ENCODE measurements around the gene UGT8. TPM values are rescaled to one million over a fixed set of nuclear protein-coding genes. Genes with fewer than 3 reads are reported as not detected.
A peak's percentile ranks its signal among the peaks of the same experiment; 100 is the strongest.

The UGT8 gene, protein sequence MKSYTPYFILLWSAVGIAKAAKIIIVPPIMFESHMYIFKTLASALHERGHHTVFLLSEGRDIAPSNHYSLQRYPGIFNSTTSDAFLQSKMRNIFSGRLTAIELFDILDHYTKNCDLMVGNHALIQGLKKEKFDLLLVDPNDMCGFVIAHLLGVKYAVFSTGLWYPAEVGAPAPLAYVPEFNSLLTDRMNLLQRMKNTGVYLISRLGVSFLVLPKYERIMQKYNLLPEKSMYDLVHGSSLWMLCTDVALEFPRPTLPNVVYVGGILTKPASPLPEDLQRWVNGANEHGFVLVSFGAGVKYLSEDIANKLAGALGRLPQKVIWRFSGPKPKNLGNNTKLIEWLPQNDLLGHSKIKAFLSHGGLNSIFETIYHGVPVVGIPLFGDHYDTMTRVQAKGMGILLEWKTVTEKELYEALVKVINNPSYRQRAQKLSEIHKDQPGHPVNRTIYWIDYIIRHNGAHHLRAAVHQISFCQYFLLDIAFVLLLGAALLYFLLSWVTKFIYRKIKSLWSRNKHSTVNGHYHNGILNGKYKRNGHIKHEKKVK
- 1 to 10 TPM; 1.0 to 3.7 (median 2.2) TPM for total RNA-seq

DNA sequence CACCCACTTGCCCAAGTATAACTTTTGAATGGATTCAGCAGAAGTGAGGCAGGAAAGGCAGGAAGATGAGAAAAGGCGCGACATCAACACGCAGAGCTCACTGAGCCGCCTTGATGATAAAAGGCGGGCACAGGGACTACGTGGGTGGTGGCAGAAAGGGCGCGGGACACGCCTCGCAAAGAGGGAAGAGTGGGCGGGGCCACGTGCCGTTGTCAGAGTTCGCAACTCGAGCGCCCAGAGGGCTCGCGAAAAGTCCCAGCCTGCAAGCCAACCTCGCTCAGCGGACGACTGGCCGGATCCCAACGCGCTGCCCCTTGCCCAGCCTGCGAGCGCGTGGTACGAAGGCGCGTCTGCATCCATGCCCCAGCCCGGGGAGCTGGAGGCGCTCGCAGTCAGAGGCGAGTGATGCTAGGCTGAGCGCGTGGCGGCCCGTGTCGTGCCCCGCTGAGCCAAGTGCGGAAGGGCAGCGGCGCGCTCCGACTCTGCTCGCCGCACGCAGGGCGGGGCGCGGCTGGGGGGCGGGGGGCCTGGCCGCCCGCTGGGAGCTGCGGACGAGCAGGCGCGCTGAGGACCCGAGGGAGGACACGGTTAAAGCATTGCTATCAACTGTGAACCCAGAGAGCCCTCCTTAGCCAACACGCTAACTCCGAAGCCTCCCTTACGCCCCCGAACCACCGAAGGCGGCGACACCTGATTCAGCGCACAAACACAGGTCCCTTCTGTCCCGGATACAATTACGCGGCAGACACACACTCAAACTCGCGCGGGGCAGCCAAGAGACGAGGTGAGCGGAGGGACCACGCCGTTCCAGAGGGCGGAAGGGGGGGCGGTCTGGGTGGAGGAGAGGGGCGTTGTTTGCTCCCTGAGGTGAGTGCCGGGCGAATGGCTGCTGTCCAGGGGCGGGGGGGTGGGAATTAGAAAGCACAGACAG is at the start of gene UGT8:
TSS of gene UGT8 (plus strand) at position 617 of the 931 bp plus-strand sequence. CDS start 24,074 bp downstream, outside the sequence.
- no peak for DNase-seq (ENCODE audit: low spot score in 2 of 2)
- intact Hi-C loops (cut with DNase I; ENCODE audit: low total_unique reads), result no loop called here
- WGBS, 2 donors, result 1% methylated on average over 53 to 55 of the region's 84 CpGs
- peak within 1 kb of the TSS; percentile 23 for H3K4me3 ChIP-seq (ENCODE audit: low read depth, poor library complexity, severe bottlenecking)
- TF ChIP-seq, protein P1, sequence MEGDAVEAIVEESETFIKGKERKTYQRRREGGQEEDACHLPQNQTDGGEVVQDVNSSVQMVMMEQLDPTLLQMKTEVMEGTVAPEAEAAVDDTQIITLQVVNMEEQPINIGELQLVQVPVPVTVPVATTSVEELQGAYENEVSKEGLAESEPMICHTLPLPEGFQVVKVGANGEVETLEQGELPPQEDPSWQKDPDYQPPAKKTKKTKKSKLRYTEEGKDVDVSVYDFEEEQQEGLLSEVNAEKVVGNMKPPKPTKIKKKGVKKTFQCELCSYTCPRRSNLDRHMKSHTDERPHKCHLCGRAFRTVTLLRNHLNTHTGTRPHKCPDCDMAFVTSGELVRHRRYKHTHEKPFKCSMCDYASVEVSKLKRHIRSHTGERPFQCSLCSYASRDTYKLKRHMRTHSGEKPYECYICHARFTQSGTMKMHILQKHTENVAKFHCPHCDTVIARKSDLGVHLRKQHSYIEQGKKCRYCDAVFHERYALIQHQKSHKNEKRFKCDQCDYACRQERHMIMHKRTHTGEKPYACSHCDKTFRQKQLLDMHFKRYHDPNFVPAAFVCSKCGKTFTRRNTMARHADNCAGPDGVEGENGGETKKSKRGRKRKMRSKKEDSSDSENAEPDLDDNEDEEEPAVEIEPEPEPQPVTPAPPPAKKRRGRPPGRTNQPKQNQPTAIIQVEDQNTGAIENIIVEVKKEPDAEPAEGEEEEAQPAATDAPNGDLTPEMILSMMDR (IDR thresholded peaks at IDR 0.05), result no peak
- no peak for TF ChIP-seq POLR2A (IDR thresholded peaks at IDR 0.05)

DNA sequence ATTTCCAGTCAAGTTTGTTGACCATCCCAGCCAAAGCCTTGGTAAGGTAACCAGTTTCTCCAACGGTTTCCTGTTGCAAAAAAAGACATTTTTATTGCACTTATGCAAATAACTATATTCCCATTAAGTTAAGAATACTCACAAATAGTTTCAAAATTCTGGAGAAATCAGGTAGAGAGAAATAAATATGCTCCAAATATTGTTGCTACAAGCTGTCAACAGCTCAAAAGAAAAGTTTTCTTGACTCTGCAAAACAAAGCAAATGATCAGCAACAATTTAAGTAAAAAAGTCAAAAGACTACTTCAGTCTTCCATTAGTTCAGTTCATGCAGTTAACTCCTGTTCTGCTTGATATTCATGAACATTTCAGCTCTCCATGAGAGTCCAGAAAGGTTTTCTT is 49.0 kb upstream of the UGT8 start:
- H3K4me3 ChIP-seq (ENCODE audit: low read depth, poor library complexity, severe bottlenecking), result no peak overlapping the region
- intact Hi-C loops (cut with DNase I; ENCODE audit: low total_unique reads), result no loop called here
- 25 to 42% methylated on average over 1 of the region's 1 CpG for WGBS, 2 donors
- TF ChIP-seq, protein P1 (IDR thresholded peaks at IDR 0.05), result no peak
- no peak for TF ChIP-seq POLR2A (IDR thresholded peaks at IDR 0.05)
- no peak for DNase-seq (ENCODE audit: low spot score in 2 of 2)

DNA sequence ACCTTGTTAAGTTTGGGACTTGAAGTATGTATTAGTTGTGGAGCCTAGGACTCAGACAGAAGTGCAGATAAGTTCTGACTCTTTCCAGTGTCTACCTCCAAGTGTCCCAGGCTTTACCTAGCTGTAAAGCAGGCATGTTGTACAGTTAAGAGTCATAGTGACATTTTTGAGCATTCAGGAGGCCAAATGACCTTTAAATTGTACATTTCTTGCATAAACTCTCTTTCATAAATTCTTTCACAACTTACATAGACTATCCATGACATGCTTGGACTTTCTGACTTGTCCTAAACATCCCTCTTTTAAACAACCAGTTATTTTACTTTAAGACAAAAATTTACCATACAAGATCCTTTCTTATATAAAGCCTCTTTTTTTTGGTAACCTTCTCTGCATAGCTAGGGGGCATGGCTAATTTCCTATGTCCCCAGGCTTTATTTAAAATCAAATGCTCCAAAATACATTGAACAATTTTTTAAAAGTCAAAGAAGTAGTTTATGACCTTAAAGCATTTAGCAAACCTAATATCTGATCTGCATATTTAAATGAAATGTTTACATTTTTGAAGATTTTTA is 40.1 kb upstream of the UGT8 start:
- TF ChIP-seq, protein P1 (IDR thresholded peaks at IDR 0.05), result no peak
- no peak for TF ChIP-seq POLR2A (IDR thresholded peaks at IDR 0.05)
- no peak for DNase-seq (ENCODE audit: low spot score in 2 of 2)
- no peak overlapping the region for H3K4me3 ChIP-seq (ENCODE audit: low read depth, poor library complexity, severe bottlenecking)
- intact Hi-C loops (cut with DNase I; ENCODE audit: low total_unique reads), result no loop called here

DNA sequence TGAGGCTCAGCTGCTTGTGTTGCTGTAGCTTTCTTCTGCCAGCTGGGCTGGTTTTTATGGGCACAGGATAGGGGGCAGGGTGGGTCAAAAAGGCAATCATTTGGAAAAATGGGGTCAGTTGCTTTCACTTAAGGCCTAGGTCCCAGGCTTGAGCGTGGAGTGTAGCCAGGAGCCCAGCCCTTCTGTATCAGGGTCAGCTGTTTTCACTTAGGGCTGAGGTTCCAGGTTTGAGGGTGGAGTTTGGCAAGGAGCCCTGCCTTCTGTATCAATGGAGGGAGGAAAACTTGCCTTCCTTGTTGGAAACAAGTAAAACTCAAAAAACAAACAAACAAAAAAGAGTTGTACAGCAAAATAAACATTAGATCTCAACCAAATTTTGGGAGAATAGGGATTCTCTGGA is 37.0 kb upstream of the UGT8 start:
- WGBS, 2 donors, result 39 to 78% methylated on average over 1 of the region's 1 CpG
- DNase-seq (ENCODE audit: low spot score in 2 of 2), result no peak
- no peak overlapping the region for H3K4me3 ChIP-seq (ENCODE audit: low read depth, poor library complexity, severe bottlenecking)
- intact Hi-C loops (cut with DNase I; ENCODE audit: low total_unique reads), result no loop called here
- TF ChIP-seq, protein P1 (IDR thresholded peaks at IDR 0.05), result no peak
- TF ChIP-seq POLR2A (IDR thresholded peaks at IDR 0.05), result no peak

DNA sequence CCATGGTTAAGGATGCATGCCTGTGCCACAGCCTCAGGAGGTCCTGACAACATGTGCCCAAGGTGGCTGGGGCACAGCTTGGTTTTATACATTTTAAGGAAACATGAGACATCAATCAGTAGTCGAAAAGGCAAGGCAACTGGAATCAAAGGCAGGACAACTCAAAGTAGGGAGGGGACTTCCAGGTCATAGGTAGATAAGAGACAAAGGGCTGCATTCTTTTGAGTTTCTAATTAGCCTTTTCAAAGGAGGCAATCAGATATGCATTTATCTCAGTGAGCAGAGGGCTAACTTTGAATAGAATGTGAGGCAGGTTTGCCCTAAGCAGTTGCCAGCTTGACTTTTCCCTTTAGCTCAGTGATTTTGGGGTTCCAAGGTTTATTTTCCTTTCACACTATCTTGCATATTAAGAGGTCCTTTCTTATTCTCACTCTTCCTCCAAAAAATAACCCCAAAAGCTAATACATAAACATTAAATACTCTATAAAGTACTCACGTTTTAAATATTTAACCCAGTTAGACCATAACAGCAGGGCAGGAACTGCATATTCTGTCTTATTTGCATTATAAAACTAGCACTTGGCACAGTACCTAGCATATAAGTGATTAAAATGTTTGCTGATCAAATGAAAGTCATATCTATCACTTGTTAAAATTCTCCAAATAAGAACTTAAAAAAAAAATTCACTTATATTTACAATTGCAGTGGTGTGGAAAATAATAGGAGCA is 36.3 kb upstream of the UGT8 start:
- WGBS, 2 donors, result 31 to 32% methylated on average over 2 of the region's 2 CpGs

More for the DNA sequence above, 36.3 kb upstream of the UGT8 start:
- no peak overlapping the region for H3K4me3 ChIP-seq (ENCODE audit: low read depth, poor library complexity, severe bottlenecking)
- intact Hi-C loops (cut with DNase I; ENCODE audit: low total_unique reads), result no loop called here
- TF ChIP-seq, protein P1 (IDR thresholded peaks at IDR 0.05), result no peak
- no peak for TF ChIP-seq POLR2A (IDR thresholded peaks at IDR 0.05)
- DNase-seq (ENCODE audit: low spot score in 2 of 2), result no peak
